PC-9 (cell line): ENCODE results near the gene PPP2R1B. TPM values are rescaled to one million over a fixed set of nuclear protein-coding genes. Genes with fewer than 3 reads are reported as not detected.

Experiments
- BruUV-seq: library from RNA; stranded (reverse); fragments of 400-500 nt; replicated peaks from 2 replicates; lab custom pipeline; 2021; lab: Mats Ljungman, UMichigan
- CTCF ChIA-PET: fragments of 300-600 bp; sonication (Branson Sonifier 250); formaldehyde crosslinking; loops from one replicate; lab custom pipeline; 2022; ENCODE audit warnings: antibody characterized with exemption; lab: Charles Lee
- POLR2A ChIA-PET: fragments of 300-600 bp; sonication (Branson Sonifier 250); formaldehyde crosslinking; loops from one replicate; lab custom pipeline; 2022; ENCODE audit warnings: antibody characterized with exemption; ENCODE audit not compliant: unreplicated experiment; lab: Charles Lee
- DNase-seq, 2 experiments: peaks; one replicate each; pipeline versions ENCODE4 v3.0.0 to v3.0.0-alpha.2; 2015 to 2022; ENCODE audit warnings: mixed read lengths in 1 of 2
- H2AFZ ChIP-seq: fragments of 200-600 bp; sonication (generic); 2 replicates; pipeline ENCODE4 v1.8.1; 2017; ENCODE audit warnings: antibody characterized with exemption
- H3F3A ChIP-seq: fragments of 200-600 bp; sonication (generic); 2 replicates; pipeline ENCODE4 v1.8.1; 2017; ENCODE audit warnings: antibody characterized with exemption, mild to moderate bottlenecking, low read depth; ENCODE audit not compliant: insufficient read depth
- H3K27ac ChIP-seq: fragments of 200-600 bp; sonication (generic); 2 replicates; pipeline ENCODE4 v1.6.1; 2016; ENCODE audit warnings: mixed run types
- H3K27me3 ChIP-seq: fragments of 200-600 bp; sonication (generic); 2 replicates; pipeline ENCODE4 v1.6.1; 2016; ENCODE audit warnings: low read depth, mixed run types; ENCODE audit not compliant: insufficient read depth
- H3K36me3 ChIP-seq: fragments of 200-600 bp; sonication (generic); 2 replicates; pipeline ENCODE4 v1.6.1; 2016; ENCODE audit warnings: low read depth, mixed run types
- H3K4me1 ChIP-seq: fragments of 200-600 bp; sonication (generic); replicated peaks from 2 replicates; pipeline ENCODE4 v1.6.1; 2016; ENCODE audit warnings: mixed run types; ENCODE audit not compliant: insufficient read depth
- H3K4me2 ChIP-seq: fragments of 200-600 bp; sonication (generic); 2 replicates; pipeline ENCODE4 v1.6.1; 2017; ENCODE audit warnings: mixed run types
- H3K4me3 ChIP-seq: fragments of 200-600 bp; sonication (generic); 2 replicates; pipeline ENCODE4 v1.6.1; 2016; ENCODE audit warnings: mixed run types
- H3K79me2 ChIP-seq: fragments of 200-600 bp; sonication (generic); 2 replicates; pipeline ENCODE4 v1.6.1; 2017; ENCODE audit warnings: low read depth, mixed run types
- H3K9me2 ChIP-seq: fragments of 200-600 bp; sonication (generic); 2 replicates; pipeline ENCODE4 v1.8.1; 2017; ENCODE audit warnings: mild to moderate bottlenecking; ENCODE audit not compliant: insufficient read depth
- H3K9me3 ChIP-seq: fragments of 200-600 bp; sonication (generic); 2 replicates; pipeline ENCODE4 v1.8.1; 2016; ENCODE audit warnings: low read depth; ENCODE audit not compliant: insufficient read depth
- H4K20me1 ChIP-seq: fragments of 200-600 bp; sonication (generic); 2 replicates; pipeline ENCODE4 v1.8.1; 2017; ENCODE audit not compliant: insufficient read depth
- CTCF ChIP-seq: fragments of 200-600 bp; sonication (generic); conservative IDR thresholded peaks from 2 replicates; pipeline ENCODE4 v1.6.1; 2017; ENCODE audit warnings: mixed run types, antibody characterized with exemption, mild to moderate bottlenecking, moderate library complexity
- EZH2 ChIP-seq: fragments of 200-600 bp; sonication (generic); IDR thresholded peaks from 2 replicates; pipeline ENCODE4 v1.8.0; 2017; ENCODE audit warnings: antibody characterized with exemption, low read depth
- intact Hi-C: fragments of 100-400 bp; cut with micrococcal nuclease; formaldehyde crosslinking; loops from one replicate; pipeline ENCODE4 v1.10.0; 2022; ENCODE audit not compliant: unreplicated experiment
- total RNA-seq: library from RNA; stranded (reverse); gene quantifications from 2 replicates; pipeline ENCODE4 v1.2.3, GENCODE V29; 2021

The PPP2R1B gene
- total RNA-seq, 1 experiment from 2014 or later, result 36.4 TPM

- POLR2A ChIA-PET, result no interaction called here
- TF ChIP-seq EZH2 (no peak), CTCF (no peak)
- Histone ChIP-seq H3F3A (peaks cover 12% of the 10 kb centered on the region), H3K4me1 (peaks cover 27% of the 10 kb centered on the region), H4K20me1 (0 out of 2 replicates have a peak, but pooled peaks cover 8% of the 10 kb centered on the region), H3K9me2 (no peaks in the 10 kb centered on the region), H3K36me3 (peaks cover 37% of the 10 kb centered on the region), H3K4me2 (peak overlapping the region; percentile 91), H3K9me3 (no peaks in the 10 kb centered on the region), H3K27ac (no peak overlapping the region), H2AFZ (peak overlapping the region; percentile 93; the same call in 1 of the 2 replicates), H3K79me2 (peaks cover 38% of the 10 kb centered on the region), H3K27me3 (no peaks in the 10 kb centered on the region), H3K4me3 (peak overlapping the region; percentile 66)
- no peak for DNase-seq
- intact Hi-C loops, result no loop called here
- no TSS peak for BruUV-seq
- CTCF ChIA-PET, result interaction anchor here (0.6 to 1.4 kb wide), 2 partner anchors 13 to 82 kb away, joined by 5 to 7 read pairs; no protein-coding TSS in a partner anchor
Observed at GRCh38 chr11:111764621-111765020, 1.6 kb downstream of the PPP2R1B start.

- H3F3A ChIP-seq, result peaks cover 12% of the 10 kb centered on the region
- ChIA-PET POLR2A (no interaction called here), CTCF (no interaction called here)
- no peaks in the 10 kb centered on the region for H3K9me3 ChIP-seq
- H3K9me2 ChIP-seq, result no peaks in the 10 kb centered on the region
- BruUV-seq, result no TSS peak
- H3K4me1 ChIP-seq, result peaks cover 27% of the 10 kb centered on the region
- no peak overlapping the region for H3K4me2 ChIP-seq
- no peak overlapping the region for H3K27ac ChIP-seq
- H2AFZ ChIP-seq, result no peak overlapping the region
- no peaks in the 10 kb centered on the region for H3K27me3 ChIP-seq
- no peak overlapping the region for H3K4me3 ChIP-seq
- H3K79me2 ChIP-seq, result peaks cover 38% of the 10 kb centered on the region
- TF ChIP-seq EZH2, result no peak
- no peak for TF ChIP-seq CTCF
- H4K20me1 ChIP-seq, result 0 out of 2 replicates have a peak, but pooled peaks cover 8% of the 10 kb centered on the region
- peaks cover 48% of the 10 kb centered on the region for H3K36me3 ChIP-seq
- intact Hi-C loops, result no loop called here
- no peak for DNase-seq
Observed at GRCh38 chr11:111762981-111763643, 3.1 kb downstream of the PPP2R1B start.

GRCh38 chr11:111762526-111762925 is 3.7 kb downstream of the PPP2R1B start:
- TF ChIP-seq EZH2 (no peak), CTCF (no peak)
- peaks cover 23% of the 10 kb centered on the region for H3K4me1 ChIP-seq
- ChIA-PET CTCF (no interaction called here), POLR2A (no interaction called here)
- H3K9me2 ChIP-seq, result no peaks in the 10 kb centered on the region
- no peak overlapping the region for H3K4me2 ChIP-seq
- no TSS peak for BruUV-seq
- H3K36me3 ChIP-seq, result peaks cover 52% of the 10 kb centered on the region
- H3F3A ChIP-seq, result peaks cover 12% of the 10 kb centered on the region
- DNase-seq, result no peak
- no peaks in the 10 kb centered on the region for H3K27me3 ChIP-seq
- H3K79me2 ChIP-seq, result peaks cover 38% of the 10 kb centered on the region
- no peak overlapping the region for H3K27ac ChIP-seq
- intact Hi-C loops, result no loop called here
- no peak overlapping the region for H2AFZ ChIP-seq
- no peaks in the 10 kb centered on the region for H3K9me3 ChIP-seq
- no peak overlapping the region for H3K4me3 ChIP-seq
- 0 out of 2 replicates have a peak, but pooled peaks cover 8% of the 10 kb centered on the region for H4K20me1 ChIP-seq
